Calu3 (cell line): ENCODE measurements around the gene CKAP5. TPM values are rescaled to one million over a fixed set of nuclear protein-coding genes. Genes with fewer than 3 reads are reported as not detected.

Experiments
- BruUV-seq: library from RNA; stranded (reverse); fragments of 400-500 nt; replicated peaks from 2 replicates; lab custom pipeline; 2021; lab: Mats Ljungman, UMichigan
- CTCF ChIA-PET: fragments of 300-600 bp; sonication (Branson Sonifier 250); formaldehyde crosslinking; loops from one replicate; lab custom pipeline; 2022; ENCODE audit warnings: antibody characterized with exemption; lab: Charles Lee
- DNase-seq: peaks from one replicate; pipeline ENCODE4 v3.0.0; 2022
- H3K27ac Mint-ChIP-seq: one replicate; pipeline ENCODE4 v1.8.0; 2022; ENCODE audit warnings: mixed read lengths; ENCODE audit not compliant: unreplicated experiment
- H3K27me3 Mint-ChIP-seq: one replicate; pipeline ENCODE4 v1.8.0; 2022; ENCODE audit warnings: mixed read lengths; ENCODE audit not compliant: unreplicated experiment
- H3K36me3 Mint-ChIP-seq: one replicate; pipeline ENCODE4 v1.8.0; 2022; ENCODE audit warnings: mild to moderate bottlenecking, moderate library complexity, mixed read lengths; ENCODE audit not compliant: insufficient read depth, unreplicated experiment
- H3K4me1 Mint-ChIP-seq: one replicate; pipeline ENCODE4 v1.8.0; 2022; ENCODE audit warnings: mild to moderate bottlenecking, low read depth, mixed read lengths; ENCODE audit not compliant: unreplicated experiment
- H3K4me3 Mint-ChIP-seq: one replicate; pipeline ENCODE4 v1.8.0; 2022; ENCODE audit warnings: mild to moderate bottlenecking, low read depth, moderate library complexity, mixed read lengths; ENCODE audit not compliant: unreplicated experiment
- H3K9me3 Mint-ChIP-seq: one replicate; pipeline ENCODE4 v1.8.0; 2022; ENCODE audit warnings: low read depth, mixed read lengths; ENCODE audit not compliant: unreplicated experiment
- CTCF ChIP-seq: fragments of 200-600 bp; IDR thresholded peaks from one replicate; pipeline ENCODE4 v1.8.0; 2022; ENCODE audit warnings: antibody characterized with exemption; ENCODE audit not compliant: unreplicated experiment
- intact Hi-C: fragments of 100-400 bp; cut with micrococcal nuclease; formaldehyde crosslinking; loops from one replicate; pipeline ENCODE4 v1.10.0; 2022; ENCODE audit not compliant: unreplicated experiment
- total RNA-seq: library from RNA; stranded (reverse); gene quantifications from 2 replicates; pipeline ENCODE4 v1.2.3, GENCODE V29; 2022

The CKAP5 gene
- total RNA-seq, 1 experiment from 2014 or later, result 140 TPM

- peaks cover 22% of the 10 kb centered on the region for H3K27me3 Mint-ChIP-seq
- no peaks in the 10 kb centered on the region for H3K4me1 Mint-ChIP-seq
- no peak for DNase-seq
- H3K4me3 Mint-ChIP-seq, result no peak overlapping the region
- CTCF ChIA-PET, result no interaction called here
- no TSS peak for BruUV-seq
- no peaks in the 10 kb centered on the region for H3K36me3 Mint-ChIP-seq
- TF ChIP-seq CTCF, result no peak
- H3K27ac Mint-ChIP-seq, result no peak overlapping the region
- H3K9me3 Mint-ChIP-seq, result no peaks in the 10 kb centered on the region
- intact Hi-C loops, result no loop called here
Observed at GRCh38 chr11:46865340-46865739, 19.3 kb upstream of the CKAP5 start.

GRCh38 chr11:46860218-46860617, 14.1 kb upstream of the CKAP5 start:
- Mint-ChIP-seq H3K4me3 (no peak overlapping the region), H3K27me3 (peaks cover 28% of the 10 kb centered on the region), H3K4me1 (no peaks in the 10 kb centered on the region), H3K9me3 (no peaks in the 10 kb centered on the region), H3K36me3 (no peaks in the 10 kb centered on the region), H3K27ac (no peak overlapping the region)
- CTCF ChIA-PET, result interaction anchor here (0.6 kb wide), 1 partner anchor 1799 kb away, joined by 3 read pairs; no protein-coding TSS in a partner anchor
- DNase-seq, result no peak
- BruUV-seq, result no TSS peak
- TF ChIP-seq CTCF, result no peak
- intact Hi-C loops, result no loop called here

- H3K4me3 Mint-ChIP-seq, result no peak overlapping the region
- no peaks in the 10 kb centered on the region for H3K36me3 Mint-ChIP-seq
- no peak overlapping the region for H3K27ac Mint-ChIP-seq
- H3K9me3 Mint-ChIP-seq, result no peaks in the 10 kb centered on the region
- intact Hi-C loops, result no loop called here
- CTCF ChIA-PET, result interaction anchor here (0.6 kb wide), 1 partner anchor 98 kb away, joined by 3 read pairs; no protein-coding TSS in a partner anchor
- H3K4me1 Mint-ChIP-seq, result no peaks in the 10 kb centered on the region
- no TSS peak for BruUV-seq
- no peak for TF ChIP-seq CTCF
- H3K27me3 Mint-ChIP-seq, result peaks cover 28% of the 10 kb centered on the region
- no peak for DNase-seq
Observed at GRCh38 chr11:46858920-46859546, 13.0 kb upstream of the CKAP5 start.

GRCh38 chr11:46857666-46858065, 11.6 kb upstream of the CKAP5 start:
- peaks cover 26% of the 10 kb centered on the region for H3K27me3 Mint-ChIP-seq

More at GRCh38 chr11:46857666-46858065, 11.6 kb upstream of the CKAP5 start:
- intact Hi-C loops, result no loop called here
- DNase-seq, result no peak
- CTCF ChIA-PET, result no interaction called here
- no peaks in the 10 kb centered on the region for H3K4me1 Mint-ChIP-seq
- H3K4me3 Mint-ChIP-seq, result no peak overlapping the region
- no peak for TF ChIP-seq CTCF
- H3K36me3 Mint-ChIP-seq, result no peaks in the 10 kb centered on the region
- H3K27ac Mint-ChIP-seq, result no peak overlapping the region
- BruUV-seq, result no TSS peak
- no peaks in the 10 kb centered on the region for H3K9me3 Mint-ChIP-seq
